Osteocyte (in vitro differentiated cells): ENCODE measurements around the gene NLGN2. TPM values are rescaled to one million over a fixed set of nuclear protein-coding genes. Genes with fewer than 3 reads are reported as not detected.

ENCODE experiments used
- DNase-seq: peaks from one replicate; pipeline ENCODE4 v3.0.0; 2021; ENCODE audit warnings: mixed read lengths; ENCODE audit not compliant: unreplicated experiment; ENCODE audit errors: extremely low spot score
- H3K27ac Mint-ChIP-seq: one replicate; pipeline ENCODE4 v1.8.0; 2021; ENCODE audit warnings: mild to moderate bottlenecking, mixed read lengths; ENCODE audit not compliant: unreplicated experiment
- H3K27me3 Mint-ChIP-seq: one replicate; pipeline ENCODE4 v1.8.0; 2021; ENCODE audit warnings: mixed read lengths; ENCODE audit not compliant: unreplicated experiment
- H3K36me3 Mint-ChIP-seq: one replicate; pipeline ENCODE4 v1.8.0; 2021; ENCODE audit warnings: mixed read lengths; ENCODE audit not compliant: unreplicated experiment
- H3K4me1 Mint-ChIP-seq: one replicate; pipeline ENCODE4 v1.8.0; 2021; ENCODE audit warnings: mixed read lengths; ENCODE audit not compliant: unreplicated experiment
- H3K4me3 Mint-ChIP-seq: one replicate; pipeline ENCODE4 v1.8.0; 2021; ENCODE audit warnings: mild to moderate bottlenecking, moderate library complexity, mixed read lengths; ENCODE audit not compliant: unreplicated experiment
- H3K9me3 Mint-ChIP-seq: one replicate; pipeline ENCODE4 v1.8.0; 2021; ENCODE audit warnings: mixed read lengths; ENCODE audit not compliant: unreplicated experiment
- CTCF ChIP-seq: fragments of 200-600 bp; sonication (generic); IDR thresholded peaks from 2 replicates; pipeline ENCODE4 v1.5.0; 2021; ENCODE audit warnings: antibody characterized with exemption, mild to moderate bottlenecking, moderate library complexity
- total RNA-seq: library from RNA; stranded (reverse); gene quantifications from 2 replicates; pipeline ENCODE4 v1.2.1, GENCODE V29; 2021

Gene NLGN2
- total RNA-seq, 1 donor from 2014 or later, result 56.8 TPM

DNA sequence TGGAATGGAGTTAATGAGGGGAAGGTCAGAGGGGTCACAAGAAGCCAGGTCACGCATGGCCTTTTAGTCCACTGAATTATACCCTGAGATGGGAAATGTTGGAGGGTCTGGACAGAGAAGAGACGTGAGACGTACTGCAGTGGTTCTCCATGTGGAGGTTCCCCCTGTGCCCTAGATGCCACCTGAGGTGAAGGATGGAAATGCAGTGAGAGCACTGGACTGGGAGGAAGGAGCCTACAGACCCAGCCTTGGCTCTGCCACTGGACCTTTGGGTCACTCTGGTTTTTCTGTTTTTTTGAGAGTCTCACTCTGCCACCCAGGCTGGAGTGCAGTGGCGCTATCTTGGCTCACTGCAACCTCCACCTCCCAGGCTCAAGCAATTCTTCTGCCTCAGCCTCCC is 11.5 kb upstream of the NLGN2 start:
- Mint-ChIP-seq H3K27ac (no peak overlapping the region), H3K27me3 (no peaks in the 10 kb centered on the region), H3K4me1 (peaks cover 11% of the 10 kb centered on the region), H3K4me3 (peak overlapping the region; percentile 32), H3K9me3 (no peaks in the 10 kb centered on the region), H3K36me3 (peaks cover 3% of the 10 kb centered on the region)
- no peak for TF ChIP-seq CTCF
- DNase-seq, result no peak

GRCh38 chr17:7398612-7399011 is 9.0 kb upstream of the NLGN2 start:
- DNase-seq, result no peak
- H3K4me1 Mint-ChIP-seq, result peaks cover 18% of the 10 kb centered on the region

GRCh38 chr17:7403043-7403726 is 4.5 kb upstream of the NLGN2 start:
- Mint-ChIP-seq H3K4me1 (peaks cover 27% of the 10 kb centered on the region), H3K36me3 (no peaks in the 10 kb centered on the region), H3K9me3 (no peaks in the 10 kb centered on the region), H3K4me3 (peak overlapping the region; percentile 83), H3K27ac (peak overlapping the region; percentile 90), H3K27me3 (no peaks in the 10 kb centered on the region)
- DNase-seq, result no peak
- TF ChIP-seq CTCF, result no peak

More at GRCh38 chr17:7398612-7399011, 9.0 kb upstream of the NLGN2 start:
- Mint-ChIP-seq H3K27ac (no peak overlapping the region), H3K36me3 (no peaks in the 10 kb centered on the region), H3K4me3 (no peak overlapping the region), H3K27me3 (no peaks in the 10 kb centered on the region), H3K9me3 (no peaks in the 10 kb centered on the region)
- TF ChIP-seq CTCF, result no peak

DNA sequence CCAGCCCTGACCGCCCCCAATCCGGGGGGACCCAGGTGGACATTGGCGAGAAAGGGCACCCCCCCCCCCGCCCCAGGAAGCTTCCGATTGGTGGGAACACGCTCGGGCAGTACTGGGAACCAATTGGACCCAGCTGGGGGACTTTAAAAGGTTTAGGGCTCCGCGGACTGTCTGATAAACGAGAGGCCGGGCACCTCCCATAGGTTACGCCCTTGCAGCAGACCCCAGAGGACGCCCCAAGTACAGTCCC is 4.0 kb upstream of the NLGN2 start:
- no peak for TF ChIP-seq CTCF
- Mint-ChIP-seq H3K36me3 (no peaks in the 10 kb centered on the region), H3K27ac (peak overlapping the region; percentile 90), H3K4me3 (peak overlapping the region; percentile 83), H3K27me3 (no peaks in the 10 kb centered on the region), H3K9me3 (no peaks in the 10 kb centered on the region), H3K4me1 (peaks cover 27% of the 10 kb centered on the region)
- no peak for DNase-seq

GRCh38 chr17:7403977-7404736 is 3.5 kb upstream of the NLGN2 start, which contains the start of gene TMEM256:
TSS of gene TMEM256 (minus strand) at chr17:7404097. CDS start at chr17:7404084, 13 bp downstream.
- Mint-ChIP-seq H3K27ac (peak within 1 kb of the TSS; percentile 90), H3K9me3 (no peaks in the 10 kb centered on the region), H3K4me3 (peak within 1 kb of the TSS; percentile 84), H3K27me3 (no peaks in the 10 kb centered on the region), H3K36me3 (peaks cover 2% of the 10 kb centered on the region), H3K4me1 (peaks cover 27% of the 10 kb centered on the region)
- TF ChIP-seq CTCF, result no peak
- DNase-seq, result peak; percentile 99
